ENCODE measurements around the gene CCDC71.

DNA sequence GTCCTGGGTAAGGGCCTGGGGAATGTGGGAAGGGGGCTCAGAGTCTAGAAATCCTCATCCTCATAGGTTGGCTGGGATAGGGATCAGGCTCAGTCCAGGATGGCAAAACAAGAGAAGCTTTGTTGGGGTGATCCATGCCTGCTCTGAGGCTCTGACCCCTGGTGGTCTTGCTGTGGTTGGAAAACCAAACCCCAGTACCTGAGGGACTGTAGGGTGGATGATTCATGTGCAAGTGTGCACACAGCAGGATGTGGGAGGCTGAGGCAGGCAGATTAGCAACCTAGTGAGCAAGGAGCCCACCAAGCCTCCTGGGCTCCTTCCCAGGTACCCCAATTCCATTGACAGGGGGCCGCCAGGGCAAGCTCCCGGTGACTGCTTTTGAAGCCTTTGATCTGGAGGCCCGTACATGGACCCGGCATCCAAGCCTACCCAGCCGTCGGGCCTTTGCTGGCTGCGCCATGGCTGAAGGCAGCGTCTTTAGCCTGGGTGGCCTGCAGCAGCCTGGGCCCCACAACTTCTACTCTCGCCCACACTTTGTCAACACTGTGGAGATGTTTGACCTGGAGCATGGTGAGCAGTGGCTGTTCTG, 8.4 kb upstream of the CCDC71 start:
- TF ChIP-seq, protein P1, sequence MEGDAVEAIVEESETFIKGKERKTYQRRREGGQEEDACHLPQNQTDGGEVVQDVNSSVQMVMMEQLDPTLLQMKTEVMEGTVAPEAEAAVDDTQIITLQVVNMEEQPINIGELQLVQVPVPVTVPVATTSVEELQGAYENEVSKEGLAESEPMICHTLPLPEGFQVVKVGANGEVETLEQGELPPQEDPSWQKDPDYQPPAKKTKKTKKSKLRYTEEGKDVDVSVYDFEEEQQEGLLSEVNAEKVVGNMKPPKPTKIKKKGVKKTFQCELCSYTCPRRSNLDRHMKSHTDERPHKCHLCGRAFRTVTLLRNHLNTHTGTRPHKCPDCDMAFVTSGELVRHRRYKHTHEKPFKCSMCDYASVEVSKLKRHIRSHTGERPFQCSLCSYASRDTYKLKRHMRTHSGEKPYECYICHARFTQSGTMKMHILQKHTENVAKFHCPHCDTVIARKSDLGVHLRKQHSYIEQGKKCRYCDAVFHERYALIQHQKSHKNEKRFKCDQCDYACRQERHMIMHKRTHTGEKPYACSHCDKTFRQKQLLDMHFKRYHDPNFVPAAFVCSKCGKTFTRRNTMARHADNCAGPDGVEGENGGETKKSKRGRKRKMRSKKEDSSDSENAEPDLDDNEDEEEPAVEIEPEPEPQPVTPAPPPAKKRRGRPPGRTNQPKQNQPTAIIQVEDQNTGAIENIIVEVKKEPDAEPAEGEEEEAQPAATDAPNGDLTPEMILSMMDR (IDR thresholded peaks at IDR 0.05; ENCODE audit: borderline replicate concordance, extremely low read depth, low read length, poor library complexity, severe bottlenecking), result no peak
- TF ChIP-seq EZH2 (IDR thresholded peaks at IDR 0.05; ENCODE audit: borderline replicate concordance, low read depth, low read length, severe bottlenecking), result no peak
